ENCODE data around the gene SERINC3. TPM values are rescaled to one million over a fixed set of nuclear protein-coding genes. Genes with fewer than 3 reads are reported as not detected.

The SERINC3 gene
- total and polyA plus RNA-seq, 2 of the 13 experiments (the other 11 are each of a cell fraction or from before 2014, with no cell fraction given) = 82.0 to 226 TPM

DNA sequence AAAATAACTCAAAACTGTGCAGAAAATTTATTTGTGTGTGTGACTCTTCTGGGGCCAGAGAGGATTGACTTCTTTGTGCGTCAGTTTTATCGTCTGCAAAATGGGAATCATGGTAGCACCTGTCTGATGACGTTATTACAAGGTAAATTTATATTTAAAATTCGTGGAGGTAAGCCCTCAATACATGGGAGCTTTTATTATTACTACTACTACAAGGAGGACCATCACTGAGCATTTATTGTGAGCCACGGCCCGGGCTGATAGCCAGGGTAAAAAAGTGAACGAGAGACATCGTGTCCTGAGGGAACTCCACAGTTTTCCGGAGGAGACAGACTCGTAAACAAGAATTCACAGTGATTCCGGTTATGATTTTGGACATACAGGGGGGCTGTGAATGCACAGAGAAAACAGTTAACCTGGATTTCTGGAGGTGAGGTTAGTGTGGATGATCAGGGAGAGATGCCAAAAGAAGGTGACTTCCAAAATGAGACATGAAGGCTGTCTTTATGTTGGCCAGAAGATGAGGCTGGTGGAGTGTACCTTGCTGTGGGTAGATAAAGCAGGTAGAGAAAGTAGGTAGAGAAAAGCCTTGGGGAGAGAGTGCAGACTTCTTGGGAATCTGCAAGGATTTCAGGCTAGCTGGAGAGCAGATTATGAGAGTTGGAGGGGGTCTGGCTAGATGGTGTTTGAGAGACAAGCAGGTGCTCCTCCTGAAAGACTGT, 10.6 kb upstream of the SERINC3 start (continued):
- TF ChIP-seq, protein P1, sequence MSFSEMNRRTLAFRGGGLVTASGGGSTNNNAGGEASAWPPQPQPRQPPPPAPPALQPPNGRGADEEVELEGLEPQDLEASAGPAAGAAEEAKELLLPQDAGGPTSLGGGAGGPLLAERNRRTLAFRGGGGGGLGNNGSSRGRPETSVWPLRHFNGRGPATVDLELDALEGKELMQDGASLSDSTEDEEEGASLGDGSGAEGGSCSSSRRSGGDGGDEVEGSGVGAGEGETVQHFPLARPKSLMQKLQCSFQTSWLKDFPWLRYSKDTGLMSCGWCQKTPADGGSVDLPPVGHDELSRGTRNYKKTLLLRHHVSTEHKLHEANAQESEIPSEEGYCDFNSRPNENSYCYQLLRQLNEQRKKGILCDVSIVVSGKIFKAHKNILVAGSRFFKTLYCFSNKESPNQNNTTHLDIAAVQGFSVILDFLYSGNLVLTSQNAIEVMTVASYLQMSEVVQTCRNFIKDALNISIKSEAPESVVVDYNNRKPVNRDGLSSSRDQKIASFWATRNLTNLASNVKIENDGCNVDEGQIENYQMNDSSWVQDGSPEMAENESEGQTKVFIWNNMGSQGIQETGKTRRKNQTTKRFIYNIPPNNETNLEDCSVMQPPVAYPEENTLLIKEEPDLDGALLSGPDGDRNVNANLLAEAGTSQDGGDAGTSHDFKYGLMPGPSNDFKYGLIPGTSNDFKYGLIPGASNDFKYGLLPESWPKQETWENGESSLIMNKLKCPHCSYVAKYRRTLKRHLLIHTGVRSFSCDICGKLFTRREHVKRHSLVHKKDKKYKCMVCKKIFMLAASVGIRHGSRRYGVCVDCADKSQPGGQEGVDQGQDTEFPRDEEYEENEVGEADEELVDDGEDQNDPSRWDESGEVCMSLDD (CRISPR knock-in tag; IDR thresholded peaks at IDR 0.05; ENCODE audit: borderline replicate concordance) = no peak; the same call in 1 of the 2 replicates
- TF ChIP-seq PITX1 (CRISPR knock-in tag; IDR thresholded peaks at IDR 0.05) = no peak
- no peak for TF ChIP-seq BRCA1 (CRISPR knock-in tag; IDR thresholded peaks at IDR 0.05)
- TF ChIP-seq EZH2 (conservative IDR thresholded peaks at IDR 0.05; ENCODE audit: low read depth, low read length) = no peak
- TF ChIP-seq ZEB1 (IDR thresholded peaks at IDR 0.05; ENCODE audit: insufficient replicate concordance, low read depth) = no peak

DNA sequence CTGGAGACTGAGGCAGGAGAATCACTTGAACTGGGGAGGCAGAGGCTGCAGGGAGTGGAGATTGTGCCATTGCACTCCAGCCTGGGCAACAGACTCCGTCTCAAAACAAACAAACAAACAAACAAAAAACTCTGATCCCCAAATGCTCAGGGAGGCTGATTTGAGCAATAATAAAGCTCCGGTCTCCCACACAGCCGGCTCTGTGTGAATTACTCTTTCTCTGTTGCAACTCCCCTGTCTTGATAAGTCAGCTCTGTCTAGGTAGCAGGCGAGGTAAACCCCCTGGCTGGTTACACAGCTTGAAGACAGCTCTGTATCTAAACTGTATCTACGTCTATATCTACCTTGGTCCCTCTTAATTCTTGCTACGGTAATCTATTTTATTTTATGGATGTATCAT, 6.4 kb upstream of the SERINC3 start:
- Histone ChIP-seq H3K79me2 (ENCODE audit: insufficient read depth, low read length) (peaks cover 11% of the 10 kb centered on the region), H3K4me1 (ENCODE audit: insufficient read depth, low read length) (peaks cover 87% of the 10 kb centered on the region), H3K36me3 (replicated peaks in 1 of 2; ENCODE audit: control insufficient read depth in 1 of 2, insufficient read depth in 2 of 2, low read length in 2 of 2) (no peaks in the 10 kb centered on the region), H3K4me2 (ENCODE audit: low read depth, low read length) (peak overlapping the region; percentile 70), H2AFZ (ENCODE audit: low read length) (no peak overlapping the region), H3K4me3 (replicated peaks in 1 of 3; ENCODE audit: insufficient read depth in 1 of 3, low read depth in 2 of 3, low read length in 3 of 3) (no peak overlapping the region), H3K27ac (ENCODE audit: extremely low read length, insufficient read depth, low read length) (no peak overlapping the region), H3K27me3 (ENCODE audit: control insufficient read depth in 1 of 2, insufficient read depth in 2 of 2, low read length in 2 of 2) (peaks cover 0 to 7% of the 10 kb centered on the region in 2 experiments; a peak in 1 of 5 replicates), H3K9ac (ENCODE audit: insufficient read depth, low read depth, low read length) (no peak overlapping the region), H4K20me1 (ENCODE audit: insufficient read depth, low read length) (no peaks in the 10 kb centered on the region), H3K9me3 (ENCODE audit: low read length) (no peaks in the 10 kb centered on the region)
- ChIA-PET POLR2A (interaction anchor here (1.2 to 1.6 kb wide), 2 partner anchors 8 to 10 kb away, joined by 4 to 5 read pairs; no protein-coding TSS in a partner anchor), CTCF (ENCODE audit: low intra/inter-chr PET ratio, low total read pairs) (no interaction called here)
- intact Hi-C loops (cut with micrococcal nuclease; ENCODE audit: unreplicated experiment) (no loop called here), in situ Hi-C loops (cut with HindIII; ENCODE audit: extremely low pct_ligation_motif_present, low pct_unique_long_range_greater_than_20kb) (no loop called here)
- TF ChIP-seq TEAD2 (CRISPR knock-in tag; IDR thresholded peaks at IDR 0.05) = 0 out of 2 replicates have a peak, but pooled peaks have one; percentile 64
- TF ChIP-seq ZNF781 (CRISPR knock-in tag; IDR thresholded peaks at IDR 0.05; ENCODE audit: borderline replicate concordance, not compliant biosample characterization) = no peak
- peak; percentile 3; the same call in 1 of the 2 replicates for TF ChIP-seq MAZ (IDR thresholded peaks at IDR 0.05; ENCODE audit: borderline replicate concordance, low read depth, low read length)
- no peak for TF ChIP-seq MAZ (CRISPR knock-in tag; IDR thresholded peaks at IDR 0.05; ENCODE audit: low read depth)
- ATAC-seq = no peak
- no peak for FAIRE-seq
- no peak for DNase-seq (ENCODE audit: low spot score)
- no TSS peak for BruUV-seq (replicated peaks)
- 42% methylated on average over 6 of the region's 6 CpGs for WGBS (ENCODE audit: low lambda C conversion rate)
